ENCODE measurements around the gene RBCK1.
A peak's percentile ranks its signal among the peaks of the same experiment; 100 is the strongest.
"Not testable (repeated sequence)": the region's sequence is repeated elsewhere in the genome, so short reads cannot be mapped to it uniquely, and the experiment has no call there.

RBCK1 gene

DNA sequence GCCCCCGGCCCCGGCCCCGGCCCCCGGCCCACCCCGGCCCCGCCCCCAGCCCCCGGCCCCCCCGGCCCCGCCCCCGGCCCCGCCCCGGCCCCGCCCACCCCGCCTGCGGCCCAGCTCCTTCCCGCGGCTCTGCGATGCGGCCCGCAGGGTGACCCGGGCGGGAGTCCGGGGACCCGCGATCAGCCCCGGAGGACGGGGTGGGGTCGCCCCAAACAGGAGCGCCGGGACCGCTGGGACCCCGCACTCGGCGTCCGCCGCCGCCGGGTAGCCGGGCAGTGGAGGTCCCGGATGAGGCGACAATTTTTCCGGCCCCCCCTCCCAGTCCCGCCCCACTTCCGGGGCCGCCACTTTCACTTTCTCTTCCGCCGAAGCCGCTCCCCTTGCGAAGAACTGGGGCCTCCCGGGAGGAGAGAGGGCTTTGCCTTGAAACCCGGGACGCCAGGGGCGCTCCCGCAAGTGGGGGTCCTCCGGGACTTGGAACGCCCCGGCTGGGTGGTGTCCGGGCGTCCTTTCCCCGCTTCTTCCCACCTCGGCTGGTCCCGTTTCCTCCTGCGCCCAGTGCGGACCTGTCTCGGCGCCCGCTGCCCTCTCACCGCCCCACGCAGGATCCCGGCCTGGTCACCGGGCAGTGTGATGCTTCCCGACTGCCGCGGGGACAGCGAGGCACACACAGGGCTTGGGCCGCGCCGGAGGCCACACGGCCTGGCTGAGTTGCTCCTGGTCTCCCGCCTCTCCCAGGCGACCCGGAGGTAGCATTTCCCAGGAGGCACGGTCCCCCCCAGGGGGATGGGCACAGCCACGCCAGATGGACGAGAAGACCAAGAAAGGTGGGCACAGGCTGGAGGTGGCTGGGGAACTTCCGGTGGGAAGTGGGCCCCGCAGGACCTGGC, at the start of gene RBCK1:
Gene RBCK1 (plus strand): TSS at position 347 of the 890 bp plus-strand sequence. CDS start 459 bp downstream, at position 806.
- DNase-seq, result peak; percentile 87

DNA sequence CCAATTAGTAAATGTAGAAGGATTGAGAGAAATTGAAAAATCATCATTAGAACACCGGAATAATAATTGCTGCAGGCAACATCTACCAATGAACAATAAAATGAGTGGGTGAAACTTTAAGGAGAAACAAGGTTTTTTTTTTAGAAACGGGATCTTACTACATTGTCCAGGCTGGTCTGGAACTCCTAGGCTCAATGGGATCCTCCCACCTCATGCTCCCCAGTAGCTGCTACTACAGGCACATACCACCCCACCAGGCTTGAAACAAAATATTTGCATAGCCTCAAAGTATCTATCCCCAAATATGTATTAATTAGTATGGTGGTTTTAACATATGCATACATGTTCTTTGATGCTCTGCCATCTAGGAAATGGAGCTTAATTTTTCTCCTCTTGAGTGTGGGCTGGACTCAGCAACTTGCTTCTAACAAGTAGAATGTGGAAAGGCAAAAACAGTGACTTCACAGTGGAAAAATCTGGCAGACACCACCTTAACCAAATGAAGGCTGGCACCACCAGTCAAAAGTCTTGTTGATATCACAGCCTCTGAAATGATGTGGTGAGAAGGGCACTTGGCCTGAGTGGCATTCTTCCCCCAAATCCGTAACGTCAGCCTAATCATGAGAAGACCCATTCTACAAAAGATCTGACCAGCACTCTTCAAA, 49.1 kb upstream of the RBCK1 start:
- DNase-seq, result no peak

- DNase-seq, result peak; percentile 79
These were observed 46.5 kb upstream of the RBCK1 start for GRCh38 chr20:361561-361960.

DNA sequence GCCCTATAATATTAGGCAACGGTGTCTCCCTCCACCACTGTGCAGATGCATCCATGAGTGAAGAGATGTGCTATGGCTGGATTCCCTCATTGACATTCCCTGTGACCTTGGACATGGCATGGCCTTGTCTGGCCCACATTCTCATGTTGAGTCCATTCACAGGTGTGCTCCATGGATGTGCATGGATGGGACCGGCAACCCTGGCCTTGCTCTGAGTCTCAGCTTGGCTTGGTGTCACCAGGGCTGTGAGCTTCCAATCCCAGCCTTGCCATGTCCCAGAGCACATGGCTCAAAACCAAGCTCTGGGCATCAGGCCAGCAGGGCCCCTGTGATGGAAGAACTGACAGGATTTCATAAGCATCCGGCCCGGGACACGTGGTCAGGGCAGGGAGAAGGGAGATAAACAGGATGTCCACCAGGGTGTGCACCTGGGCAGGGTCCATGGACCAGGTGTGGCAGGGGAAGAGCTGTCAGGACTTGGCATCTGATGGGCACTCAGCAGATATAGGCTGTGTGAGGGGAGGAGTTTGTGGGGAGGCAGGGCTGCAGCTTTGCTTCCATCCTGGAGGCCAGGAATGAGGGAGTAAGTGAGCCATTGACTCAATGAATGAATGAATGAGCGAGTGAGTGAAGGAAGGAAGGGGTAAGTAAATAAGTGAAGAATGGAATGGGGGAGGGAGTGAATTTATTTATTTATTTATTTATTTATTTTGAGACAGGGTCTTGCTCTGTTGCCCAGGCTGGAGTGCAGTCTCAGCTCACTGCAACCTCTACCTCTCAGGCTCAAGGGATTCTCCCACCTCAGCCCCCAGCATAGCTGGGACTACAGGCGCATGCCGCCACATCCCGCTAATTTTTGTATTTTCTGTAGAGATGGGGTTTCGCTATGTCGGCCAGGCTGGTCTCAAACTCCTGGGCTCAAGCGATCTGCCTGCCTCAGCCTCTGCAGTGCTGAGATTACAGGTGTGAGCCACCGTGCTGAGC, 45.5 kb upstream of the RBCK1 start:
- peak; percentile 94 for DNase-seq

- DNase-seq, result no peak
These were observed 44.6 kb upstream of the RBCK1 start for GRCh38 chr20:363319-364078.

GRCh38 chr20:364905-365794, 42.9 kb upstream of the RBCK1 start:
- DNase-seq, result no peak

DNA sequence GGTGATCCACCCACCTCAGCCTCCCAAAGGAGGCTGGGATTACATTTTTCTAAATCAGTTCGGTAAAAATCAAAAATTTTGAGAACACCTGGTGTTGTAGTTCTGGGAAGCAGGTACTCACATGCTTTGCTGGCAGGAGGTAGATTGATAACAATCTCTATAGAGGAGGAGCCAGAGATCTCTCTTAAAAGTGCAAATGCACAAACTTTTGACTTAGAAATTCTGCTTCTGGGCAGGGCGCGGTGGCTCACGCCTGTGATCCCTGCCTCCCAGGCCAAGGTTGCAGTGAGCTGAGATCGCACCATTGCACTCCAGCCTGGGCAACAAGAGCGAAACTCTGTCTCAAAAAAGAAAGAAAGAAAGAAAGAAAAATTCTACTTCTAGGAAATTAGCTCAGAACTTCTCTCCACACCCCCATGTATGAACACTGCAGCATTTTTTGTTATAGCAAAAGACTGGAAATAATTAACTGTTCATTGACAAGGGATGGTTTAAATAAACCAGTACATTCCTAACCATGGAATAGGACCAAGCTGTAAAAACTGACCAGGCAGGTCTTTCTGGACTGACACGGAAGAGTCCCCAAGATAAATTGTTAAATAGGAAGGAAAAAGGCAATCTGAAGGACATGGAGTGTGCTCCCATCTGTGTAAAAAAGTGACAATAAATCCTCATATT, 41.9 kb upstream of the RBCK1 start:
- DNase-seq, result peak; percentile 38

- DNase-seq, result no peak
These were observed 41.2 kb upstream of the RBCK1 start for GRCh38 chr20:366719-367485.

DNA sequence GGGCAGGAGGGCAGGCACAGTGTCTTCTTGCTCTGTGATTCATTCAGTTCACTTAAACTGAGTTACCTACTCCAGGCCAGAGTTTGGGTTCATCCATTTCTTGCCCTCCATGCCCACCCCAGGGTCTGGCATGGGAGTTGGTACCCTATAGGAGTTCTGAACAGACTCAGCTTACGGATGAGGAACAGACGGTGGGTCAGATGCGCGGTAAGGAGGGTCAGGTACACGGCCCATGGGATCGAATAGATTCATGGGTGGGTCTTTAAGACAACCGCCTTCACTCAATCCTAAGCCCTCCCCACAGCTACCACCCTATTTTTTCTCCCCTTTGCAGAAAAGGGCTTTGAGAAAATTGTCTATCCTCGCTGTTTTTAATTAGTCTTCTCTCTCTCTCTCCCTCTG, 40.6 kb upstream of the RBCK1 start:
- DNase-seq, result peak; percentile 39

DNA sequence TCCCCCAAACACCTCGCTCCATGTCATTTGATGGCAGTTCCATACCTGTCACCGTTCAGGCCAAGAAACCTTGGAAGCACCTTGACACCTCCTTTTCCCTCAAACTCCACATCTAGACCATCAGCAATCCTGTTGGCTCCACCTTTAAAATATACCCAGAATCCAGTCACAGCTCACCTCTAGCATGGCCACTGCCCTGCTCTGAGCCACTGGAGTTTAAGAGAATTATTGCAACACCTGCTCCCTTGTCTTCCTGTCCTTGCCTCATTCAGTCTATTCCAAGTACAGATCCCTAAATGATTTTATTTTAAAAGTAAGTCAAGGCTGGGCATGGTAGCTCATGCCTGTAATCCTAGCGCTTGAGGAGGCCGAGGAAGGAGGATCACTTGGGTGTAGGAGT, 39.2 kb upstream of the RBCK1 start:
- DNase-seq, result no peak

GRCh38 chr20:370151-370600, 37.9 kb upstream of the RBCK1 start:
- DNase-seq, result no peak

DNA sequence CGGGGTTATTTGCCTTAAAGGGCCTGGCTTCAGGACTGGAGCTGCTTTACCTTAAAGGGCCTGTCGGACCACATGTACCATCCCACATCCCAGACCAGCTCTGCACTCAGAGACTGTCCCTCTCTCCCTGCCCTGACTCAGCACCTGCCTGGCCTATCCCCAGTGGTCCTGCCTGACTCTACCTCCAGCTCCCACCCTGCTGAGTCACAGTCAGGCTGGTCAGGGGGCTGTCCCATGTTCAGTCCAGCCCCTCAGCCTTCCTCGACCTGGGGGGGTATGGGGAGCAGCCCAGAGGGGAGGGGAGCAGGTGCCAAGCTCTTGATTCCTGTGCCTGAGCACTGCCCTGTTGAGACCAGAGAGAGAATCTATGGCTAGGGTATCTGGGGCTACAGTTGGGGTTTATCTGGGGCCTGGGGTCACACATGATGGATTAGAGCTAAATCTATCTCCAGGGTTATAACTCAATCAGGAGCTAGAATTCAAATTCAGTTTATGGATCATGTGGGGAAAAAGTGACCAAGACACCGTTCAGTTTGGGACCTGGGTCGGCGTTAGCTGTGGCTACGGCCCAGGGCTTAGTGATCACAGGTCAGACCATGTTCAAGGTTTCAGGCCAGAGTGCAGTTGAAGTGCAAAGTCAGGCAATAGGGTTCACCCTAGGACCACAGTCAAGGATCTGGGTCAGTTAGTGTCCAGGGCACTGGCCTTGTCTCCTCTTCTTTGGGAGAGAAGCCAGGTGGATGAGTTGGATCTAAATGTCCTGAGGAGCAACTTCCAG, 36.9 kb upstream of the RBCK1 start:
- no peak for DNase-seq

DNA sequence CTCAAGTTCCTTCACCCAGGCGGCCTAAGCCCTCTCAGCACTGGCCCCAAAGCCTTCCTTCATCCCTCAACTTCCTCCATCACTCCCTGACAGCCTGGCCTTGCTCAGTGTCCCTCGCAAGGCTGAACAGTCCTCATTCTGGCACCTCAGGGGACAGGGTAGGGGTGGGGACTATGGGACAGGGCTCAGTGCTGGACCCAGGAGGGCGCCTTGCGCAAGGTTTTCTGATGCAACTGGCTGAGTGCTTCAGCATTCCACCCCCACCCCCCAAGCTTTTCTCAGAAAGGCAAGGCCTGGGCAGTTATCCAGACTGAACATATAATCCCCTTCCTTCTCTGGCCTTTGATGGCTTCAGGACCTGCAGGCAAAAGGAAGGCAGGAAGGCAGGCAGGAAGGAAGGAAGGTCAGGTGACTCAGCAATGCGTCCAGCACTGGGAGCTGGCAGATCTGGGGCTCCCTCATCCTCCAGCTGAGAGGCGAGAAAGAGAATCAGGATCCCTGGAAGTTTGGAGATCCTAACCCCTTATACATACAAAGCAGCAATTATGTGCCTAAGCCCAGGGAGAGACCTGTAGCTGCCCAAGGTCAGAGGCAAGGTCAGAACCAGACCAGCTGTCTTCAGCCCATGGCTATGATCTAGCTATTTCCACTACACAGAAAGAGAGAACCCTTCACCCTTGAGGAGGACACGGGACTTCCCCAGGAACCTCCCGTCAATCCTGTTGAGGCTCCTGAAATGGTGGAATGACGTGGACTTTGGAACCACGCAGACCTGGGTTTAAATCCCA, 36.1 kb upstream of the RBCK1 start:
- DNase-seq, result no peak

GRCh38 chr20:372543-373082, 35.5 kb upstream of the RBCK1 start:
- not testable (repeated sequence) for DNase-seq

GRCh38 chr20:373171-373890, 34.8 kb upstream of the RBCK1 start:
- no peak for DNase-seq

DNA sequence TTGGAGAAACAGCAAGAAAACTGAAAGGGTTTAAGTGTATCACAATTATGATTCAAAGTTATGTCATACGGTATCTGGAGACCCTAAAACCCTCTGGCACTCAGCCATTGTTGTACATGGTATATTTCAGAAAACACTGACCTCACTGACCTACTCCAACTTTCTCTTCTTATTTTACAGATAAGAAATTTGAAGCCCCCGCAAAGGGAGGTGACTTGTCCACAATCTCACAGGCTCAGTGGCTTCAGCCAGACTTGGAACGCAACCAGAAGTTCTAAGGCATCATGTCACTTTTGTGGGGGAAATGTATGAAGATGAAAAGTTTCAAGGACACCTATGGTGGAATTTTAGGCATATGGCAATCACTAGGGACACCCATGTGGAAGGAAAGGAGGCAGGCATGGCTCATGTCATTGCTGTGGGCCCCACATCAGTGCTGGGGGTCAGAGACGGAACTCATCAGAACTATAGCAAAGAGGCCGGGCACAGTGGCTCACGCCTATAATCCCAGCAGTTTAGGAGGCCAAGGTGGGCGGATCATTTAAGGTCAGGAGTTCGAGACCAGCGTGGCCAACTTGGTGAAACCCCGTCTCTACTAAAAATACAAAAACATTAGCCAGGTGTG, 32.7 kb upstream of the RBCK1 start:
- DNase-seq, result no peak
